Keratinocyte (primary cell): ENCODE data around the gene TPSAB1. TPM values are rescaled to one million over a fixed set of nuclear protein-coding genes. Genes with fewer than 3 reads are reported as not detected.

Source experiments
- DNase-seq: peaks from one replicate; pipeline ENCODE4 v3.0.0-alpha.2; 2011; ENCODE audit warnings: low read depth, missing footprints, low spot score
- FAIRE-seq: peaks from 2 replicates; lab custom pipeline; 2011; peaks lifted over from hg19 to GRCh38; lab: Jason Lieb, UNC
- H2AFZ ChIP-seq: 2 replicates; pipeline ENCODE4 v1.6.0; 2012; ENCODE audit warnings: low read length, control low read depth, inconsistent platforms; ENCODE audit not compliant: control insufficient read depth
- H3K27ac ChIP-seq: 2 replicates; pipeline ENCODE4 v1.5.1; 2011; ENCODE audit warnings: low read length; ENCODE audit not compliant: control insufficient read depth, insufficient read depth
- H3K27me3 ChIP-seq: 3 replicates; pipeline ENCODE4 v1.6.0; 2011; ENCODE audit warnings: low read length; ENCODE audit not compliant: control insufficient read depth, insufficient read depth; ENCODE audit errors: extremely low read depth
- H3K36me3 ChIP-seq, 2 experiments: 2 replicates in 1 of 2; 3 replicates in 1 of 2; pipeline ENCODE4 v1.5.1; 2011; ENCODE audit warnings: low read length in 2 of 2, mild to moderate bottlenecking in 1 of 2; ENCODE audit not compliant: control insufficient read depth in 2 of 2, insufficient read depth in 2 of 2; ENCODE audit errors: extremely low read depth in 1 of 2
- H3K4me1 ChIP-seq: 3 replicates; pipeline ENCODE4 v1.5.1; 2011; ENCODE audit warnings: low read length; ENCODE audit not compliant: control insufficient read depth, insufficient read depth; ENCODE audit errors: extremely low read depth
- H3K4me2 ChIP-seq: 3 replicates; pipeline ENCODE4 v1.6.0; 2011; ENCODE audit warnings: low read depth, low read length; ENCODE audit not compliant: control insufficient read depth, insufficient read depth; ENCODE audit errors: extremely low read depth
- H3K4me3 ChIP-seq, 3 experiments: fragments of 200-600 bp in 1 of 3; sonication (generic) in 1 of 3; 2 replicates in 2 of 3; 3 replicates in 1 of 3; pipeline ENCODE4 v1.5.1; 2011 to 2016; ENCODE audit warnings: low read length in 3 of 3, mild to moderate bottlenecking in 3 of 3, control low read depth in 2 of 3, inconsistent platforms in 1 of 3, low read depth in 1 of 3, mixed read lengths in 1 of 3, mixed run types in 1 of 3, moderate library complexity in 1 of 3; ENCODE audit not compliant: control insufficient read depth in 2 of 3, insufficient read depth in 2 of 3; ENCODE audit errors: extremely low read depth in 1 of 3
- H3K79me2 ChIP-seq: 2 replicates; pipeline ENCODE4 v1.6.0; 2012; ENCODE audit warnings: low read length; ENCODE audit not compliant: control insufficient read depth, insufficient read depth
- H3K9ac ChIP-seq: 3 replicates; pipeline ENCODE4 v1.6.0; 2011; ENCODE audit warnings: low read length; ENCODE audit not compliant: control insufficient read depth, insufficient read depth; ENCODE audit errors: extremely low read depth
- H3K9me1 ChIP-seq: 3 replicates; pipeline ENCODE4 v1.6.0; 2011; ENCODE audit warnings: low read length; ENCODE audit not compliant: control insufficient read depth, insufficient read depth; ENCODE audit errors: extremely low read depth
- H3K9me3 ChIP-seq: 2 replicates; pipeline ENCODE4 v1.5.1; 2012; ENCODE audit warnings: low read depth, low read length; ENCODE audit not compliant: control insufficient read depth
- H4K20me1 ChIP-seq: 3 replicates; pipeline ENCODE4 v1.6.0; 2011; ENCODE audit warnings: low read length; ENCODE audit not compliant: control insufficient read depth, insufficient read depth; ENCODE audit errors: extremely low read depth
- EZH2 ChIP-seq: IDR thresholded peaks from one replicate; pipeline ENCODE4 v1.6.1; 2012; ENCODE audit warnings: inconsistent platforms, mild to moderate bottlenecking, low read length, moderate library complexity
- dilution Hi-C: fragments of 300-500 bp; cut with MboI; formaldehyde crosslinking; loops from one replicate; pipeline ENCODE4 v1.7.0; 2020; ENCODE audit warnings: low sequenced_read_pairs; ENCODE audit not compliant: extremely low pct_ligation_motif_present
- polyA plus RNA-seq, 5 experiments: library from polyadenylated mRNA; depleted of rRNA in 3 of 5; stranded (reverse) in 3 of 5; stranded (forward) in 1 of 5; unstranded in 1 of 5; fragments of >200 nt; gene quantifications; 1 replicate in 1 of 5; 2 replicates in 3 of 5; 3 replicates in 1 of 5; pipeline versions ENCODE4 v1.2.1 to v1.2.3, GENCODE V29; 2011 to 2012; ENCODE audit warnings: missing spikeins in 2 of 5, low read depth in 1 of 5, low replicate concordance in 1 of 5
- TF ChIP-seq, protein P1 (sequence below), 3 experiments: IDR thresholded peaks in 1 of 3; conservative IDR thresholded peaks in 1 of 3; optimal IDR thresholded peaks in 1 of 3; 2 replicates in 2 of 3; 3 replicates in 1 of 3; pipeline versions ENCODE3 to v1.5.1; 2011; ENCODE audit warnings: low read length in 3 of 3, mild to moderate bottlenecking in 3 of 3, moderate library complexity in 2 of 3, control low read depth in 1 of 3, inconsistent platforms in 1 of 3; ENCODE audit not compliant: insufficient read depth in 2 of 3; ENCODE audit errors: extremely low read depth in 1 of 3

Gene TPSAB1
- polyA plus RNA-seq, 1 donor (not counting 4 experiments of a cell fraction or from before 2014, with no cell fraction given), result not detected

DNA sequence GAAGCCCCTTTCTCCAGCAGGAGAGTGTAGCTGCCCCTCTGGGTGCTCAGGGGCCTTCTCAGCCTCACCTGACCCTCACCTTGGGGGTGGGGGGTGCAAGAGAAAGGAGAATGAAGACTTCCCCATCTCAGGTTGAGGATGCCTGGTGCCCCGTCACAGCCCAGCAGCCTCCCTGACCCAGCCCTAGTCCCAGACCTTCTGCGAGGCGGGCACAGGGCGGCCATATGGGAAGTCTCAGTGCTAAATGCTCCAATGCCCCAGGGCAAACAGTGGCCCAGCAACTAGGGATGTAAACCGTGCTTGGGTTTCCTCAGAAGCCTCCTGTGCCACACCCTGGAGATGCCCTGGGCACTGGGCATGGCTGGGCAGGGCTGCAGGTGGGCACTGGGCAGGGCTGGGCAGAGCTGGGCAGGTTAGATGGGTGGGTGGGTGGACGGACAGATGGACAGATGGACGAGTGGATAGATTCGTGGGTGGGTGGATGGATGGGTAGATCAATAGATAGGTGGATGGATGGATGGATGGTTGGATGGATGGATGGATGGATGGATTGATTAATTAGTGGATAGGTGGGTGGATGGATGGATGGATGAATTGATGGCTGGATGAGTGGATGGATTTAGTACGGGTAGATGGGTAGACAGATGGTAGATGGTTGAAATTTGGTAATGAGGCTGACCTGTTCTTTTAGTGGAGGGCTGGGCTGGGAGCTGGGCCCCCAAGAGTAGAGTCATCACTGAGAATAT lies 32.1 kb downstream of the TPSAB1 start:
- dilution Hi-C loops, result no loop called here
- H3K79me2 ChIP-seq, result no peaks in the 10 kb centered on the region
- H3K27me3 ChIP-seq, result peaks cover 4% of the 10 kb centered on the region
- no peak overlapping the region for H3K9ac ChIP-seq
- no peaks in the 10 kb centered on the region for H3K9me1 ChIP-seq
- H3K36me3 ChIP-seq, result no peaks in the 10 kb centered on the region
- no peaks in the 10 kb centered on the region for H3K9me3 ChIP-seq
- FAIRE-seq (no peak), DNase-seq (no peak)
- no peaks in the 10 kb centered on the region for H4K20me1 ChIP-seq
- H2AFZ ChIP-seq, result no peak overlapping the region
- no peak overlapping the region for H3K4me3 ChIP-seq
- H3K4me1 ChIP-seq, result no peaks in the 10 kb centered on the region
- no peak overlapping the region for H3K4me2 ChIP-seq
- H3K27ac ChIP-seq, result no peak overlapping the region
- TF ChIP-seq, protein P1, sequence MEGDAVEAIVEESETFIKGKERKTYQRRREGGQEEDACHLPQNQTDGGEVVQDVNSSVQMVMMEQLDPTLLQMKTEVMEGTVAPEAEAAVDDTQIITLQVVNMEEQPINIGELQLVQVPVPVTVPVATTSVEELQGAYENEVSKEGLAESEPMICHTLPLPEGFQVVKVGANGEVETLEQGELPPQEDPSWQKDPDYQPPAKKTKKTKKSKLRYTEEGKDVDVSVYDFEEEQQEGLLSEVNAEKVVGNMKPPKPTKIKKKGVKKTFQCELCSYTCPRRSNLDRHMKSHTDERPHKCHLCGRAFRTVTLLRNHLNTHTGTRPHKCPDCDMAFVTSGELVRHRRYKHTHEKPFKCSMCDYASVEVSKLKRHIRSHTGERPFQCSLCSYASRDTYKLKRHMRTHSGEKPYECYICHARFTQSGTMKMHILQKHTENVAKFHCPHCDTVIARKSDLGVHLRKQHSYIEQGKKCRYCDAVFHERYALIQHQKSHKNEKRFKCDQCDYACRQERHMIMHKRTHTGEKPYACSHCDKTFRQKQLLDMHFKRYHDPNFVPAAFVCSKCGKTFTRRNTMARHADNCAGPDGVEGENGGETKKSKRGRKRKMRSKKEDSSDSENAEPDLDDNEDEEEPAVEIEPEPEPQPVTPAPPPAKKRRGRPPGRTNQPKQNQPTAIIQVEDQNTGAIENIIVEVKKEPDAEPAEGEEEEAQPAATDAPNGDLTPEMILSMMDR (optimal IDR thresholded peaks at IDR 0.05 in 1 of 3, IDR thresholded peaks at IDR 0.05 in 1 of 3, conservative IDR thresholded peaks at IDR 0.05 in 1 of 3; ENCODE audit: extremely low read depth in 1 of 3, insufficient read depth in 2 of 3, low read length in 3 of 3), result no peak
- TF ChIP-seq EZH2, result no peak

DNA sequence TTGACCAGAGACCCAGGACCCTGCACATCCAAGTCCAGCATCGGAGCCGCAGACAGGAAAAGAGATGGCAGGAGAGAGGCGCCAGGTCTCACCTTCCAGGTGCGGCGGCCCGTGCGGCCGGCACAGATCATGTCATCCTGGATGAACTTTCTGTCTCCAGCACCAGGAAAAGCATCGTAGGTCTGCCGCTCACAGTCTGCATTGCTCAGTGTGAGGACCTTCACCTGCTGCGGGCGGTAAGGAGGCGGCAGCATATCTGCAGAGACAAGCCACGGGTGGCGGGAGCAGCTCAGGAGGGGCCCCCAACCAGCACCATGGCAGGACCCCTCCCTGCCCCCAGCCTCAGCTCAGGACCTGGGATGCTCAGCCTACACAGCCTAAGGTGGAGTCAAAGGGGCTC lies 33.3 kb downstream of the TPSAB1 start:
- no peak overlapping the region for H3K4me3 ChIP-seq
- H3K27ac ChIP-seq, result no peak overlapping the region
- no peak overlapping the region for H3K4me2 ChIP-seq
- H3K9ac ChIP-seq, result no peak overlapping the region
- H2AFZ ChIP-seq, result no peak overlapping the region
- TF ChIP-seq, protein P1 (optimal IDR thresholded peaks at IDR 0.05 in 1 of 3, IDR thresholded peaks at IDR 0.05 in 1 of 3, conservative IDR thresholded peaks at IDR 0.05 in 1 of 3; ENCODE audit: extremely low read depth in 1 of 3, insufficient read depth in 2 of 3, low read length in 3 of 3), result no peak
- no peak for TF ChIP-seq EZH2
- H3K9me3 ChIP-seq, result no peaks in the 10 kb centered on the region
- H4K20me1 ChIP-seq, result no peaks in the 10 kb centered on the region
- no peaks in the 10 kb centered on the region for H3K4me1 ChIP-seq
- no peaks in the 10 kb centered on the region for H3K36me3 ChIP-seq
- H3K27me3 ChIP-seq, result peaks cover 4% of the 10 kb centered on the region
- H3K79me2 ChIP-seq, result no peaks in the 10 kb centered on the region
- no peak for FAIRE-seq
- dilution Hi-C loops, result no loop called here
- H3K9me1 ChIP-seq, result no peaks in the 10 kb centered on the region
- DNase-seq, result no peak
